HG03442 (cell line): ENCODE data around the gene STARD13.
"Not testable (repeated sequence)": the region's sequence is repeated elsewhere in the genome, so short reads cannot be mapped to it uniquely, and the experiment has no call there.

Experiments
- ATAC-seq: cut with Tn5 transposase; IDR thresholded peaks from one replicate; pipeline ENCODE4 v1.9.1; 2021; ENCODE audit warnings: mild to moderate bottlenecking, moderate library complexity; ENCODE audit not compliant: unreplicated experiment

Gene STARD13

DNA sequence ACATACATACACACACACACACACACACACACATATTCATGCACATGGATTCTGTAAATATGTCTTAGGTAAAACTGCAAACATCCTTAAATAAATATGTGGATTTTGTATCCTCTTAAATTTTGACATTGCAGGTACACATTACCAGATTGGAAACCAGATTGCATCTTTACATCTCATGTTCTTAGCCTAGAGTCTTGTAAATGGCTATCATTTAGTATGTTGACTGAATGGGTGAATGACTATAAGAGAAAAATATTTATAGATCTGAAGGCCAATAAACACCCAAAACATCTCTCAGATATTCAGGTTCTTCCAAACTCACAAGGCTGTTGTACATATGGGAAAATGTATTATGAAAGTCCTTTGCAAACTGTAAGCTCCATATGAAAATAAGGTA lies 104.3 kb downstream of the STARD13 start:
- ATAC-seq = no peak

DNA sequence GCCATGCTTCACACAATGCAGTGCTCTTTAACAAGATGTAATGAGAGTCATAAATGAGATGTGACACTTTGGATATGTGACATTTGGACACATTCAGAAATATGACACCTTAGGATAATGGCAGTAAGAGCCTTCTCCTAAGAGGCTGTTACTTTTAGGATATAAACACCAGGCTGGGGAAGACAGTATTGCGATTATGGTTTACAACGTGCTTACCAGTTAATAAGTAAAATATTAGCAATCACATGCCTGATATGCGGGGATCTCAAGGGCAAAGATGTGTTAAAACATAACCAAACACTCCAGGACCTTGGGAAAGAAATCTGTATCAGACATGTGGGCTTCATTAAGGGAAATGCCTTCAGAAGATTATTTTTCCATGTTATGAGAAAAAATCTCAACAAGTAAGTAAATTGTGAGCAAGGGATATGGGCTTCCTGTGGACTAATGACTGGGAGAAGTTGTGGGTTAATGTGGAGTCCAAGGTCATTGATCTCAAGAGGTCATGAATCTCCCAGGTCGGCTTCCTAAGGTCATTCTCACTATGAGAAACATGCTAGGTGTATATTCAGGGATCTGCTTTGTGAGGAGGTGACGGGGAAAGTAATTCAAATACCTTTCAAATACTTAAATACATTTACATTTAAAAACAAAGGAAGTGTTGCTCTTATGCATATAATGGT lies 105.3 kb downstream of the STARD13 start:
- ATAC-seq = no peak

DNA sequence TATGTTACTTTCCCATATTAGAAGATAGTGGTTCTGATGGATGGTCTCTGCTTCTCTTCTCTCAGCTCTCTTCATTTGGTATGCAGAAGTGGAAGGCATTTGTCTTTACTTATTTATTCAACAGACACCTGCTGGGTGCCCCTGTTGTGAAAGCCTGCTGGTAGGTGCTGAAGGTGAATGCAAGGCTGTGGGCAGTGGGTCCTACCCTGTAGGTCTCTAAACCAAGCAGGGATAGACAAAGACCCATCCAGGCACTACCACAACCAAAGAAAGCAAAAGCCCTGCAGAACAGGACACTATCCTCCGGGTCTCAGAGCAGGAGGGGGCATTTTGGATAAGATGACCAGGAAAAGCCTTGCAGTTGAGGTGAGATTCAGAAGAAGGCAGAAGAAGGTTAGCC lies 106.1 kb downstream of the STARD13 start:
- ATAC-seq = no peak

GRCh38 chr13:33178209-33178840 lies 107.2 kb downstream of the STARD13 start:
- no peak for ATAC-seq

GRCh38 chr13:33177340-33178208 lies 108.0 kb downstream of the STARD13 start:
- not testable (repeated sequence) for ATAC-seq

DNA sequence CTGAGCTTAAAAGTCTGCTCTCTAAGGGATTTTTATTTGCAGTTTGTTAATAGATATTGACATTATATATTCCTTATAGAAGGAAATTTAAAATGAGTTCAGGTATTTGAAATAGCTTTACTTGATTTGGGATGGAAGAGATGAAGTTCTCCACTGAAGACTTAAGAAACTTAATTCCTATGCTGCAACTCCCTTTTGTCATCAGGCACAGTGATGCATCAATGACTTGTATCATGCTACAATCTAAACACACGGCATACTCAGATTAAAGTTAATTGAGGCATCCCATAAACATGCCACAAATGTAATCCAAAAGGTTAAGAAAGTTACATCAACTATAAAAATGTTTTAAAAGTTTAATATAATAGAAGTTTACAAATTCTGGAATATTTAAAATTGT lies 109.0 kb downstream of the STARD13 start:
- ATAC-seq = no peak

GRCh38 chr13:33175991-33176390 lies 109.6 kb downstream of the STARD13 start:
- ATAC-seq = no peak

DNA sequence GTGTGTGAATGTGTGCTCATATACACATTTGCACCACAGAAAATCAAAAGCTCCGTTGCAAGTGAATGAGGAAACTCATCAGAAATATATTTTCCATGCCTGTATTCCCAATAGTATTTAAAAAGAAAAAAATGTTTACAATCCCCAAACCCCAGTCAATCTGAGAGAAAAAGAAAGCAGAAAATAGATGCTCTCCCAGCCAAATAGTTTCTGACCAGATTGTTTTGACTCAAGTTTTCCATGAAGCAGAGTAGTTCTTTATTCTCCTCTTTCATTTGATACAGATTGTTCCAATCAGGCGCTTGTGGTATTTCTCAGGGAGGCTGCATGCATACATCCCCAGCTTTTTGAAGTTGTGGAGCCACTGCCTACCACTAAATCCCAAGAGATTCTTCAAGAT lies 110.6 kb downstream of the STARD13 start:
- no peak for ATAC-seq

DNA sequence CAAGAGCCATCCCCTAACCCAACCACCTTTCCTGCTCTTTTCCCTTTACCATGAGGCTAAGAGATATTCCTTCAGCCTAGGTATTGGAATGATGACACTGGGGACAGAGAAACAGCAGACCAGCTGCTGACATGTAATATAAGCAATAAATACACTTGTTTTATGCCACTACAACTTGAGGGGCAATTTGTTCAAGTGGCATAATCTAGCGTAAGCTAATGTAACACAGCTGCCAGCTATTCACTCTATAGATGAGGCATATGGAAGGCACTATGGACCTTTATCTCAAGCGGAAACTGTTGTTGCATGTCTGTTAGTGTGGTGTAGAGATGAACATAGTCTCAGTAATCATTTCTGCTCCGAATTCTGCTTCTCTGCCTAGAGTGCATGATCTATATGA lies 111.1 kb downstream of the STARD13 start:
- no peak for ATAC-seq

- no peak for ATAC-seq
These were observed 112.6 kb downstream of the STARD13 start for GRCh38 chr13:33172911-33173310.

DNA sequence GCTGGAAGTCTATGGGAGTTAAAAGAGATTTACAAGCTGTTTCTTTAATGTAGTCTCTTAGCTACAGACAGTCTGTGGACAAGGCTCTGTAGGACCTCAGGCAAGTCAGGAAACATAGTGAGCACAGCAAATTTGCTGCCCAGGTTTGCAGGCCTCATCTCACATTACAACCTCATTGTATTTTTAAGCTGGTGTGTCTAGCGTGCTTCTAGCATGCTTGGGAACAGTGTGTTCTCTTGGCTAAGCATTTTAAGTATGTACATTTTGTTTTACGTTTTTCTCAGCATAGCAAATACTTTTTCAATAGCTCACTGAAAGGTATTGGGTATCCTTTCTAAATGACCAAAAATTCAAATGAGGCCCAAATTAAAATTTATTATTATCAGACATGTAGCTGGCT lies 113.2 kb downstream of the STARD13 start:
- no peak for ATAC-seq

DNA sequence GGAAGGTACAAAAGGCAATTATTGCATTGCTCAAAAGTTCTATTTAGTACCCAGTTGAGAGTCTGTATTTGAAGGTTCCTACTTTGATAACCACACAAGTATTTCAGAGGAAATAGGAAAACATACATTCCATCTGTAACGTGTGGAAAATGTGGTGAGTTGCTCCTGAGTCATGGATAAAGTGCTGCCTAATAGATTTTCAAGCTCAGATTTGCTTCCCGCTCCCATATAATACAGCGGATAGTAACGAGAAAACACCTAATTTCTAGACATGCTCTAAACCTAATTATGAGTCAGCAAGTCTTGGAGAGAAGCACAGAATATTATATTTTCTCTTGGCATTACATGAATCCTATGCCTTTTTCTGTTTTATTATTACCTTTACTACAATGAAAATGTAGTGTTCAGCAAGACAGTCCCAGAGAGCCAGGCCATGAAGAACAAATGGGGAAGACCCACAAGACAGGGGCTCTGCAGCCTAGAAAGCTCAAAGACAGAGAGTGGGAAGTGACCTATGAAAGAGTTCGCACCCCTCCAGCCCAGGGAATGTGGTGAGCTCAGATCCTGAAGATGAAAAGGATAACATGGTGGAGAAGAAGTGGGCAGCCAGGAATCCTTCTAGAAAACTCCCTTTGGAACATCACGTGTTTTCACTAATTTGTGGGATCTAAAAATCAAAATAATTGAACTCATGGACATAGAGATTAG lies 116.1 kb downstream of the STARD13 start:
- ATAC-seq = no peak

- no peak for ATAC-seq
These were observed 117.1 kb downstream of the STARD13 start for GRCh38 chr13:33168321-33168960.

- no peak for ATAC-seq
These were observed 118.1 kb downstream of the STARD13 start for GRCh38 chr13:33167491-33167890.

- no peak for ATAC-seq
These were observed 119.8 kb downstream of the STARD13 start for GRCh38 chr13:33165787-33166186.

GRCh38 chr13:33164331-33164730 lies 121.2 kb downstream of the STARD13 start:
- ATAC-seq = no peak

DNA sequence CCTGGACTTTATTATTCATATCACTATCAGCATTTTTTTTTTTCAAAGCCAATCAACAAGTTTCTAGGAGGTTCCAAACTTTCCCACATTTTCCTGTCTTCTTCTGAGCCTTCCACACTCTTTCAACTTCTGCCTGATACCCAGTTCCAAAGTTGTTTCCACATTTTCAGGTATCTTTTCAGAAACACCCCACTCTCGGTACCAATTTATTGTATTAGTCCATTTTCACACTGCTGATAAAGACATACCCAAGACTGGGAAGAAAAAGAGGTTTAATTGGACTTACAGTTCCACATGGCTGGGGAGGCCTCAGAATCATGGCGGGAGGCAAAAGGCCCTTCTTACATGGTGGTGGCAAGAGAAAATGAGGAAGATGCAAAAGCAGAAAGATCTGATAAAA lies 122.8 kb downstream of the STARD13 start:
- not testable (repeated sequence) for ATAC-seq

- no peak for ATAC-seq
These were observed 126.7 kb downstream of the STARD13 start for GRCh38 chr13:33158816-33159215.

GRCh38 chr13:33158271-33158670 lies 127.3 kb downstream of the STARD13 start:
- ATAC-seq = no peak

DNA sequence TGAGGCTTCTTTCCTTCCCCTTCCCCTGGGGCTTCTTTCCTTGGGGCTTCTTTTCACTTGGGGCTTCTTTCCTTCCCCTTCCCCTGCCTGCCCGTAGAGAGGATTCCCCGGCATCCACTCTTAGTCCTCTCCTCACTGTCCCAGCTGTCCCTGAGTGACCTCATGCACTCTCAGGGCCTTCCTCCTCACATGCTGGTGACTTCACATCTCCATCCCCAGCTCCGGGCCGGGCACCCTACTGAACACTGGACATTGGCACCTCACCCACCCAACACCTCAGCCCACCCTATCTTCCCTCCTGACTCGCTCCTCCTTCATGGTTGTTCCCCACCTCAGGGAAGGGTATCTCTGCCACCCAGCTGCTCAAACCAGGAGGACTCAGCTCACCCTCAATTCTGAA lies 130.6 kb downstream of the STARD13 start:
- no peak for ATAC-seq
